Stomach (tissue), 9 donors: Measurements from ENCODE around the gene MTHFD2L. TPM values are rescaled to one million over a fixed set of nuclear protein-coding genes. Genes with fewer than 3 reads are reported as not detected.

Experiments
- DNase-seq, 2 donors: peaks; one replicate each; pipeline versions ENCODE4 v3.0.0 to v3.0.0-alpha.2; 2013 to 2019
- H3K27ac ChIP-seq, 5 donors: fragments of 200-600 bp in 4 of 5; sonication (generic) in 4 of 5; one replicate each; pipeline ENCODE4 v1.5.1; 2013 to 2019; ENCODE audit warnings: mild to moderate bottlenecking in 1 of 5, moderate library complexity in 1 of 5
- H3K27me3 ChIP-seq, 3 donors: fragments of 200-600 bp; sonication (generic); one replicate each; pipeline ENCODE4 v1.5.1; 2017 to 2019; ENCODE audit warnings: mixed run types in 1 of 3
- H3K36me3 ChIP-seq, 4 donors: fragments of 200-600 bp; sonication (generic); 1 replicate in 3 of 4; 2 replicates in 1 of 4; pipeline ENCODE4 v1.5.1; 2016 to 2019
- H3K4me1 ChIP-seq, 4 donors: fragments of 200-600 bp; sonication (generic); one replicate each; pipeline ENCODE4 v1.5.1; 2016 to 2019
- H3K4me3 ChIP-seq, 4 donors: fragments of 200-600 bp; sonication (generic) in 3 of 4; one replicate each; pipeline ENCODE4 v1.5.1; 2016 to 2019; ENCODE audit warnings: mild to moderate bottlenecking in 1 of 4
- H3K9me3 ChIP-seq, 4 donors: fragments of 200-600 bp; sonication (generic); one replicate each; pipeline ENCODE4 v1.5.1; 2016 to 2019
- EP300 ChIP-seq: sonication (generic); formaldehyde crosslinking; IDR thresholded peaks from one replicate; pipeline ENCODE4 v1.6.1; 2017; ENCODE audit warnings: antibody characterized with exemption
- POLR2A ChIP-seq, 4 donors: fragments of 450-650 bp; IDR thresholded peaks; one replicate each; pipeline ENCODE4 v1.6.1; 2016; ENCODE audit warnings: antibody characterized with exemption in 4 of 4, control low read depth in 2 of 4, mild to moderate bottlenecking in 1 of 4, moderate library complexity in 1 of 4
- POLR2AphosphoS5 ChIP-seq, 3 donors: sonication (generic); formaldehyde crosslinking; IDR thresholded peaks; one replicate each; pipeline ENCODE4 v1.6.1; 2016; ENCODE audit warnings: antibody characterized with exemption in 3 of 3
- WGBS, 5 donors: extraction: QIAGEN DNeasy Blood & Tissue Kit in 3 of 5; methylation state at CpG; one replicate each; pipeline versions ENCODE4 v1.1.5 to v1.1.7; 2013 to 2018; 5-methylcytosine and 5-hydroxymethylcytosine counted together
- intact Hi-C: fragments of 100-400 bp; cut with DNase I; formaldehyde crosslinking; loops from one replicate; pipeline ENCODE4 v1.15.1; 2023; ENCODE audit warnings: low total_unique reads
- polyA plus RNA-seq, 3 donors: library from polyadenylated mRNA; stranded (reverse); fragments of 200-250 nt; gene quantifications; one replicate each; pipeline ENCODE4 v1.2.3, GENCODE V29; 2013
- total RNA-seq, 5 donors: library from RNA; depleted of rRNA; stranded (reverse); fragments of >200 nt; gene quantifications; one replicate each; pipeline versions ENCODE4 v1.1.0 to v1.2.3, GENCODE V29; 2014 to 2016
- TF ChIP-seq, protein P1 (sequence below), 7 experiments: fragments of 450-650 bp in 4 of 7; fragments of 200-600 bp in 3 of 7; sonication (generic) in 3 of 7; IDR thresholded peaks; one replicate each; pipeline ENCODE4 v1.5.1; 2016 to 2019; ENCODE audit warnings: antibody characterized with exemption in 7 of 7, control low read depth in 2 of 7, mild to moderate bottlenecking in 1 of 7
- donor health status: healthy with polysubstance abuse.
- donor health status: Bipolar disorder and iron deficiency.
- donor health status: healthy.

MTHFD2L gene
- total and polyA plus RNA-seq, 8 donors: 1.4 to 34.1 (median 8.2) TPM

GRCh38 chr4:74317616-74318246 lies 159.8 kb downstream of the MTHFD2L start:
- no peak for TF ChIP-seq EP300
- TF ChIP-seq, protein P1, sequence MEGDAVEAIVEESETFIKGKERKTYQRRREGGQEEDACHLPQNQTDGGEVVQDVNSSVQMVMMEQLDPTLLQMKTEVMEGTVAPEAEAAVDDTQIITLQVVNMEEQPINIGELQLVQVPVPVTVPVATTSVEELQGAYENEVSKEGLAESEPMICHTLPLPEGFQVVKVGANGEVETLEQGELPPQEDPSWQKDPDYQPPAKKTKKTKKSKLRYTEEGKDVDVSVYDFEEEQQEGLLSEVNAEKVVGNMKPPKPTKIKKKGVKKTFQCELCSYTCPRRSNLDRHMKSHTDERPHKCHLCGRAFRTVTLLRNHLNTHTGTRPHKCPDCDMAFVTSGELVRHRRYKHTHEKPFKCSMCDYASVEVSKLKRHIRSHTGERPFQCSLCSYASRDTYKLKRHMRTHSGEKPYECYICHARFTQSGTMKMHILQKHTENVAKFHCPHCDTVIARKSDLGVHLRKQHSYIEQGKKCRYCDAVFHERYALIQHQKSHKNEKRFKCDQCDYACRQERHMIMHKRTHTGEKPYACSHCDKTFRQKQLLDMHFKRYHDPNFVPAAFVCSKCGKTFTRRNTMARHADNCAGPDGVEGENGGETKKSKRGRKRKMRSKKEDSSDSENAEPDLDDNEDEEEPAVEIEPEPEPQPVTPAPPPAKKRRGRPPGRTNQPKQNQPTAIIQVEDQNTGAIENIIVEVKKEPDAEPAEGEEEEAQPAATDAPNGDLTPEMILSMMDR (IDR thresholded peaks at IDR 0.05): no peak
- no peak for TF ChIP-seq POLR2A (IDR thresholded peaks at IDR 0.05)
- no peak for TF ChIP-seq POLR2AphosphoS5 (IDR thresholded peaks at IDR 0.05)
- H3K4me3 ChIP-seq: no peak overlapping the region
- intact Hi-C loops: loop anchor here (10.0 kb wide), 1 partner anchor 133 kb away; no protein-coding TSS in a partner anchor
- 63 to 82% (median 76%) methylated on average over 3 of the region's 3 CpGs for WGBS, 5 donors
- H3K27me3 ChIP-seq: no peaks in the 10 kb centered on the region
- no peak overlapping the region for H3K27ac ChIP-seq
- no peaks in the 10 kb centered on the region for H3K36me3 ChIP-seq
- H3K4me1 ChIP-seq: peaks cover 0 to 5% (median 0%) of the 10 kb centered on the region in 4 donors
- no peak for DNase-seq
- H3K9me3 ChIP-seq: no peaks in the 10 kb centered on the region

DNA sequence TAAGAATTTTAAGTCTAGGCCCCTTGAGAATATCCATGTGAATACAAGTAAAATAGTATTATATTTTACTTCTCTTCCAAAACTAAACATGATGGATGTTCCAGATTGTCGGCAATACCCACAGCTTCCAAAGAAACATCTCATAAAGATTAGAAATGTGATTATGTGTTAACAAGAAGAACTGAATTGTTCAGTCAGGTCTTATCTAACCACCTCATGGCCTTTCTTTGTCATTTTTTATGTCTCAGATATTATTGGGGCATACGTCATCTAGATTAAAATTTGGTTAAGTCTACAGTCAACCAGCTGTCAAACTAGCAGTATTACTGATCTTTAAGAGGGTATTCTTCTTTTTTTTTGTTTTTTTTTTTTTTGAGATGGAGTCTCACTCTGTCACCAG lies 160.4 kb downstream of the MTHFD2L start:
- intact Hi-C loops: loop anchor here (10.0 kb wide), 1 partner anchor 133 kb away; no protein-coding TSS in a partner anchor

DNA sequence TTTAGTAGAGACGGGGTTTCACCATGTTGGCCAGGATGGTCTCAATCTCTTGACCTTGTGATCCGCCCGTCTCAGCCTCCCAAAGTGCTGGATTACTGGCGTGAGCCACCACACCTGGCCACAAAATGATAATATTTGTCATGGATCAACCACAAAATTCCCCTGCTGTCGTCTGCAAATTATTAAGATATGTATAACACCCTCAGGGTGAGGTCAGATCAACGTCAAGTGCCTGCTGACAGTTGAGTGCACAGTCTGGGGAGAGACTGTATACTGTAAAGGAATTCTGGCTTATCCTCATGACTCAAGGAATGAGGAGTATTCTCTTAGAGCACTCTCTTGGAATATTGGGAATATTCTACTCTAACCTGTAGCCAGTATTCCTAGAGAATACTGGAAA lies 161.6 kb downstream of the MTHFD2L start:
- intact Hi-C loops: loop anchor here (10.0 kb wide), 1 partner anchor 135 kb away; no protein-coding TSS in a partner anchor
- Histone ChIP-seq H3K4me3 (no peak overlapping the region), H3K36me3 (no peaks in the 10 kb centered on the region), H3K4me1 (peaks cover 0 to 5% (median 0%) of the 10 kb centered on the region in 4 donors), H3K27me3 (no peaks in the 10 kb centered on the region), H3K27ac (no peak overlapping the region), H3K9me3 (no peaks in the 10 kb centered on the region)
- no peak for DNase-seq
- WGBS, 5 donors: 74 to 90% (median 76%) methylated on average over 6 of the region's 6 CpGs
- no peak for TF ChIP-seq POLR2AphosphoS5 (IDR thresholded peaks at IDR 0.05)
- TF ChIP-seq, protein P1 (IDR thresholded peaks at IDR 0.05): no peak
- TF ChIP-seq POLR2A (IDR thresholded peaks at IDR 0.05): no peak
- no peak for TF ChIP-seq EP300

More for the DNA sequence above, 160.4 kb downstream of the MTHFD2L start:
- DNase-seq: no peak
- H3K9me3 ChIP-seq: no peaks in the 10 kb centered on the region
- no peaks in the 10 kb centered on the region for H3K27me3 ChIP-seq
- no peak overlapping the region for H3K4me3 ChIP-seq
- no peak overlapping the region for H3K27ac ChIP-seq
- TF ChIP-seq, protein P1 (IDR thresholded peaks at IDR 0.05): no peak
- no peak for TF ChIP-seq POLR2A (IDR thresholded peaks at IDR 0.05)
- no peak for TF ChIP-seq POLR2AphosphoS5 (IDR thresholded peaks at IDR 0.05)
- no peak for TF ChIP-seq EP300
- H3K4me1 ChIP-seq: peaks cover 0 to 5% (median 0%) of the 10 kb centered on the region in 4 donors
- no peaks in the 10 kb centered on the region for H3K36me3 ChIP-seq
- WGBS, 5 donors: 51 to 68% (median 60%) methylated on average over 2 of the region's 2 CpGs

DNA sequence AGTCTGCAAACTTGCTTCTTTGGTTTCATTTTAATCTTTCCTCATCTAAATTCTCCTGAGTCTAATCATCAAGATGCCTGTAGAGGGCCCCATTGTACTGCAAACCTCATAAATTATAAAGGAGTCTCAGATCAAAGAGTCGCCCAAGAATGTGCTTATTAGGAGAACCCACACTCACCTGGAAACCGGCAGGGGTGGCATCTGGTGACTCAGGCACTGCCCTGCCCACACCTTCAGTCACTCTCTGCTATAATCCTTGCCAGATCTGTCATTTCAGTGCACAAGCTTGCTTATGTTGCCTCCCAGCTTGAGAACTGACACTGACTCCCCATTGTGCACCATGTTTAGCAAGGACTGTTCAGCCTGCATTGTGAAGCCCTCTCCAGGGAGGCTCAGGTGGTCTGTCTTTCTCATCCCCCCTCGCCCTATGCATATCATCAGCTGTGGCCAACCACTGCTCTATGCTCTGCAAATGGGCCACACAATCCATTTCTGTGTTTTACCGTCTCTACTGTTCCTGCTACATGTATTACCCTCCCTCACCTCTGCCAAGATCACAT lies 162.7 kb downstream of the MTHFD2L start:
- H3K27ac ChIP-seq: no peak overlapping the region
- no peaks in the 10 kb centered on the region for H3K36me3 ChIP-seq
- H3K27me3 ChIP-seq: no peaks in the 10 kb centered on the region
- DNase-seq: peak; percentile 43 to 79
- no peak overlapping the region for H3K4me3 ChIP-seq
- intact Hi-C loops: no loop called here
- no peaks in the 10 kb centered on the region for H3K9me3 ChIP-seq
- peak in 1 of 3 donors; percentile 34 for TF ChIP-seq POLR2AphosphoS5 (IDR thresholded peaks at IDR 0.05)
- no peak for TF ChIP-seq POLR2A (IDR thresholded peaks at IDR 0.05)
- no peak for TF ChIP-seq EP300
- TF ChIP-seq, protein P1 (IDR thresholded peaks at IDR 0.05): peak in 5 of 7 experiments; percentile 8 to 45 (median 35)
- peaks cover 0 to 5% (median 0%) of the 10 kb centered on the region in 4 donors for H3K4me1 ChIP-seq
- 38 to 46% (median 41%) methylated on average over 4 of the region's 4 CpGs for WGBS, 5 donors
